ENCODE measurements around the gene TPST2.

DNA sequence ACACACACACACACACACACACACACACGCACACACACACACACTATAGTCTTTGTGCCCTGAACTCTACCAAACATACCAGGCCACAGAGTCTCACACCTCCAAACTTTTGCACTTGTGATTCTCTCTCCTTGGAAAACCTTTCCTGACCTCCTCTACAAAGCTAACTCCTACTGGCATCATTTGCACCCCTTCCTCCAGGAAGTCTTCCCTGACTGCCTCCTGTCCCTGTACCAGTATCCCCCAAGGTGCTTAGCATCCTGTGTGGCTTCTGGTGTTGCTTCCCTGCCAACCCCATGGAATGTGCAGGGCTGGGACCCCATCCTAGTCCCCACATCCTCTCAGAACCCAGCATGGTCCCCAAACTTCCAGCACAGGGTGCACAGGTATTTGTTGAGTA lies 8.9 kb downstream of the TPST2 start:
- TF ChIP-seq, protein P1, sequence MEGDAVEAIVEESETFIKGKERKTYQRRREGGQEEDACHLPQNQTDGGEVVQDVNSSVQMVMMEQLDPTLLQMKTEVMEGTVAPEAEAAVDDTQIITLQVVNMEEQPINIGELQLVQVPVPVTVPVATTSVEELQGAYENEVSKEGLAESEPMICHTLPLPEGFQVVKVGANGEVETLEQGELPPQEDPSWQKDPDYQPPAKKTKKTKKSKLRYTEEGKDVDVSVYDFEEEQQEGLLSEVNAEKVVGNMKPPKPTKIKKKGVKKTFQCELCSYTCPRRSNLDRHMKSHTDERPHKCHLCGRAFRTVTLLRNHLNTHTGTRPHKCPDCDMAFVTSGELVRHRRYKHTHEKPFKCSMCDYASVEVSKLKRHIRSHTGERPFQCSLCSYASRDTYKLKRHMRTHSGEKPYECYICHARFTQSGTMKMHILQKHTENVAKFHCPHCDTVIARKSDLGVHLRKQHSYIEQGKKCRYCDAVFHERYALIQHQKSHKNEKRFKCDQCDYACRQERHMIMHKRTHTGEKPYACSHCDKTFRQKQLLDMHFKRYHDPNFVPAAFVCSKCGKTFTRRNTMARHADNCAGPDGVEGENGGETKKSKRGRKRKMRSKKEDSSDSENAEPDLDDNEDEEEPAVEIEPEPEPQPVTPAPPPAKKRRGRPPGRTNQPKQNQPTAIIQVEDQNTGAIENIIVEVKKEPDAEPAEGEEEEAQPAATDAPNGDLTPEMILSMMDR (IDR thresholded peaks at IDR 0.05), result no peak
- no peak for TF ChIP-seq POLR2A (IDR thresholded peaks at IDR 0.05)
